GM18517 (cell line): ENCODE data around the gene PNMA8C.

ENCODE experiments used
- ATAC-seq: cut with Tn5 transposase; IDR thresholded peaks from one replicate; pipeline ENCODE4 v1.9.1; 2021; ENCODE audit warnings: mild to moderate bottlenecking, moderate library complexity; ENCODE audit not compliant: unreplicated experiment

Gene PNMA8C

DNA sequence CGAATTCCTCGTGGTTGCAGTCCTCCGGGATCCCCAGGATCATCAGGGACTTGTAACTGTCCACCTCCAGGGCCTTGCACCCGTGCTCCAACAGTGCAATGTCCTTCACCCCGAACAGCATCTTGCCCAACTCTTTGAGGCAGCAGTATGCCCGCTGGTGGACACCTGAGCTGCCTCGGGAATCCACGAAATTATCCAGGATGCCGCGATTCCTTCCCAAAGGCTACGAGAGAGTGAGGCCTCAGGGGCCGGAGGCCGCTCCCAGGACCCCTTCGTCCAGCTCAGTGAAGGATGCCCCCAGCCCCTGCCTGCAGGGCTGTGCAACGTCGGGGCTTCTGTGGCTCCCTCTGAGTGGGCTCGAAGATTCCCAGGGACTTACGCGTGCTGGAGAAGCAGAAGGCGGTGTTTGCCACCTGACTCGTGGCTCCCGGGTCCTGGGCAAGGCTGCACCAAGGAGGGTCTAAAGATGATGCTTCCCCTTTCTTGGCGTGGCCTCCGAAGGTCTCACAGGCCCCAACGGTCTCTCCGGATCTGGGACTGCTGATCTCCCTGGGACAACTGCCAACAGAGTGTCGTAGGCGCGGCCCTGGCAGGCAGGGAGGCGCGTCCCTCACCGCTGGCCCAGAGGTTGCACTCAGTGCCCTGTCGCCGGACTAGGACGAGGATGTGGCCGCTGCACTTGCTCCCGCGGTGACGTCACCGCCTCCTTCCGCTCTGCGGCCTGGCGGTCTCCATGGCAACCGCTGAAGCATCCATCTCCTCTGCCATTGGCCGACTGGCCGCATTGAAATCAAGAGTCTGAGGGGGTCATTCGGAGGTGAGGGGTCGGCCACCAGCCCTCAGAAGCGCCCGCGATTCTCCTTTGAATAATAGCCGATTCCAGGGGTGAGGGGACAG is at the start of gene PNMA8C:
PNMA8C (minus strand) TSS at position 698 of the 897 bp plus-strand sequence; CDS start at position 121, 577 bp downstream.
- ATAC-seq = no peak

DNA sequence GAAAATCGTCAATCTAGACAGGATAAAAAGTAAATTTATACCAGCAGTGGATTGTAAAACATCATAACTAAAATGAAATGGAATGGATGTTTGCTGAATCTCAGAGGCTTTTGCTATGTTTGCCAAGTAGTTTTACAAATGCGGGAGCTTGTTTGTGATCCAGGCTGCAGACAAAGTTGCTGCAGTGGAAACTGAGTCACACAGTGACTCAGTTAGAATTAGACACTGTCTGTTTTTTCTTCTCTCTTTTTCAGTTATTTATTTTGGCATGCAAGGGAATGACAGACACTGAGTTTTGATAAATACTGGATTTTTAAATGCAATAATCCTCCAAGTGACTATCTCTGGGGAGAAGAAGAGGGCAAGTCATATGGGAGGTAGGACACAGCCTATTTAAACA is 47.2 kb upstream of the PNMA8C start:
- no peak for ATAC-seq

DNA sequence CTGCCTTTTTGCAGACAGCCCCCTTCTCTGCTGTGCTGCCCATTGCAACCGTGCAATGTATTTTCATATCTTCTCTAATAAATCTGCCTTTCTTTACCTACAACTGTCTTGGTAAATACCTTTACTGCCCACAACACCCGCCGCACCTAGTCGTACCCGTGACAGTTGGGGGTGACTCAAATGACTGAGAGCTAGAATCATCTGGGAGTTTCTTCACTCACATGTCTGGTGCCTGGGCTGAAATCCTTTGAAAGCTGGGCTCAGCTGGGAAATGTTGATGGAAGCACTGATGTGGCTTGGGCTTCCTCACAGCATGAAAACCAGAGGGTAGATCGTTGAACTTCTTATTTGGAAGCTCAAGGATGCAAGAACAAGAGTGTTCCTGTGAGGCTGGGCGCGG is 45.5 kb upstream of the PNMA8C start:
- no peak for ATAC-seq

DNA sequence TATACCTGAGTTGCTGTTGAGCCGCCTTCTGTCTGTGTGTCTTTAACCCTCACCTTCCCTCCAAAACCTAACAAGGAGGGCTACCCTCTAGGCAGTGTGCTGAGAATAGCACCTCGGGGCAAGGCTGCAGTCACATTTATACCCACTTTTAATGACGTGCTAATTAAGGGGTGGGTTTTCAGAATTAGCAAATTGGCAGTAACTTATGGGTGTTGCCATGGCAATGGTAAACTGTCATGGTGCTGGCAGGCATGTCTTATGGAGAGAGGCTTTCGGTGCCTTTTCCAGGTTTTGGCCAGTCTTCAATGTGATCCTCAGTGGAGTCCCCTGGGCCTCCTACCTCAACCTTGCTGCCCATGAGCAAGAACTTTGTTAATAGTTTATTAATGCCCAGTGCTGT is 43.9 kb upstream of the PNMA8C start:
- no peak for ATAC-seq

DNA sequence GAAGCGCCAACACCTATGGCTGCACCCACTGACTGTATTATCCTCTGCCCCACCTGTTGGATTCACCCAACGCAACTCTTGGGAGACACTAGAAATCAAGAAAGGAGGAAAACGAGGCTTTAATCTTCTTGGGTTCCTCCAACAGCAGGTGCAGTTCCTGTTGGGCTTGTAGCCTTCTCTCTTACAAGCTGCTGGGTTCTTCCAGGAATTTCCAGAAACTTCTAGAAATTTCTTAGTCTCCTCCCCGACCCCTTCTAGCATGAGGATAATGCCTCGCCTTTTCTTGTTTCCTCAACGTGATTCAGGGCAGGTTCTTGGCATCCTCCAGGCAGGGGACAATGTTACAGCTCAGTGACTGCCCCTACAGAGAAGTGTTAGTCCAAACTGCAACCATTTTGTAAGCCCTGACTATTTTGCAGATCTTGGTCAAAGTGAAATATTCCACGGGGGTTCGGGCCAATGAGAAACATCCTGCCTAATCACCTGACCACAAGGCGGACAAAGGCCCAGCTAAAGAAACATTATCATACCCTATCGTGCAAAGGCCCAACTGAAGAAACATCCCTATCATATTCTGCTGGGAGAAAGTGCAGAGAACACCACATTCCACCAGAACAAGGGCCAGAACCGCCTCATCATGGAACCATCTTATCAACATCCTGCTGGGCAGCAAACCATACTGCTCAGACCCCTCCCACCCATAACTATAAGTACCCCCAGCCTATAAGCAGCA is 43.2 kb upstream of the PNMA8C start:
- ATAC-seq = no peak

DNA sequence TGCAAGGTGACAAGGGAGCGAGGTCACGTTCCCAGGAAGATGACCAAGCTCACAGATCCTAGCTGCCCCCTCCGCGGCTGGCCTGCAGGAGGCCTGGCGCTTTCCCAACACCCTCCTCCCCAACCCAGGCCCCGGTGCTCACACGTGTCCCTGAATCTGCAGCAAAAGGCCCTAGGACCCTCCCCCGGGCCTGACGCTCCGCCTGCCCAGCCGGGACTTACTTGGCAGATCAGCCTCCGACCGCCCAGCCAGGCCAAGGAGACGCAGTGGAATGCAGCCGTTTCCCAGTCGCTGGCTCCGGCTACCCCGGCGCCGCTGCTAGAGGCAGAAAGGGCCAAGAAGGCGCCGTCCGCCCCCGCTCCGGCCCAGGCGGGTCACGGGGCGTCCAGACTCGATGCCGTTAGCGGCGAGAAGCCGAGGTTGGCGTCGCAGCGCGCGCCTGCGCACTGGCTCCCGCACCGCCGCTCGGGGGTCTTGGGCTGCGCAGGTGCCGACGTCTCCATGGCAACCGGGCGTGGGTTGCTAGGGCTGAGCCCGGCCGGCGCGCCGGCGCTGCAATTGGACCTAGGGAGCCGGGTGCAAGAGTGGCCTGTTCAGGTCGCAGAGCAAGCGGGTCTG is 42.5 kb upstream of the PNMA8C start, which contains the start of gene PNMA8A:
PNMA8A (minus strand) TSS at position 448 of the 618 bp plus-strand sequence. CDS start 528 bp downstream, outside the sequence.
- no peak for ATAC-seq

DNA sequence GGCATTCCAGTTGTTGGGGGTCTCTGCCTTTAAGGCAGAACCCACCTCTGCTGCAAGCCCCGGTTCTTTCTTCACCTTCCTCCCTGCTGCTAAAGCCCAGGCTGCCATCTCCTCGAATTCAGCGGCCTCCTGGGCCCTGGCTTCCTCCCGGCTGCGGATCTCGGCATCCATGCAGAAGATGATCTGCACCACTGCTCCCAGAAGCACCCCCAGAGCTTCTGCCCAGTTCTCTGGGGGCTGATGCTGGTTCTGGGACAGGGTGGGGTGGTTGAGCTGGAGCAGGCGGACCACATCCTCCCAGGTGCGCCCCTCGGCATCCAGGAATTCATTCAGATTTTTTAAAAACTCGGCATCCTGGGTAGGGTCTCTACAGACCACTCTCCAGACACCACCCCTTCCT is 41.6 kb upstream of the PNMA8C start:
- ATAC-seq = no peak

DNA sequence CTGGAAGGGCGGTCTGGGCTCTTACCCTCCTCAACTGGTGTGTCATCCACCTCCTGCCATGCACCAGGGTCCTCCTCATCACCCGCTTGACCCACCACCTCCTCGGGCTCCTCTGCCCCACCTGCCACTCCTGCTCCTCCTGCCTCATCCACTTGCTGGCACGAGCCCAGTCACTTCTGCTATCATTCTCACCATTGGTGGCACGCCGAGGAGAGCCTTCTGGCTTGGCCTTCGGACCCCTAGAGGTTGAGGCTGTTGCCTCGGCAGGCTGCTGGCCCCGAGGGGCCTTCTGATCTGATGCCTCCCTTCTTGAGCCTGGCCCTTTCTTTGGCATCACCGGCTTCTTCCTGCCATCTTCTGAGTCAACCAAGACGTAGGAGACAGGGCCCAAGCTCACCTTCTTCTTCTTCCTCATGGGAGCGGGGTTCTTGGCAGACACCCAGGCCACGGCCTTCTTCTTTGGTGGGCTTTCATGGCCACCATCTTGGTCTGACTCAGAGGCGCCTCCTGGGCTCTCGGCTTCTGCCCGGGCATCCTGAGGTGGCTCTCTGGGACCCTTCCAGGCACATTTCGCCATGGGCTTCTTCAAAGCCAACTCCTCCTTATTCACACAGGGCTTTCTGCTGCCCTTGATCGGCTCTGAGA is 40.9 kb upstream of the PNMA8C start:
- no peak for ATAC-seq

DNA sequence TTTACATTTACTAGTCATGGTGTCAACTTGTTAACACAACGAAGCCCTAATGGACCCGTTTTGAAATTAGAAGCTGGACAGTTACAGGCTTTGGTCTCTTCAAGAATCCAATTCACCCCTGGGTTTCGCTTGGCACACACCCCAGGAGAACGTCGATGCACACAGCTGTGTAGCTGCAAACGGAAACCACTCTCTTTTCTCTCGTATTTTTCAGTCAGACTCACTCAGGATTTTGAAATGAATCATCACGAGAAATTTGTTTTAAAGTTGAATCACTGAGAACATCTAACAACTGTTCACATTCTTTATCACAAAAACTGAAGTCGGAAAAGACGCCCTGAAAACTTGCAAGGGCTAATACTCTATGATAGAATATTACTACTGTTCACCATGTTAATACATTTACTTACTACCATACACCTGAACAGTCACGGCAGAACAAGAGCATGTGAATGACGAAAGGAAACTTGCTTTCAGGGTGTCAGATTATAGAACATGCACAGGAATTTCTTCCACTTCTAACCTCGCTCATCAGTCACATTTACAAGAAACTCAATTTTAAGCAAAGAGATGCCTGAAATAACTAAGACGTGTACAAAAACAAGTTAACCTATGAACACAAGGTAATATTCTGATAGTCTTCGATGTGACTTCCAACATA is 37.9 kb upstream of the PNMA8C start:
- ATAC-seq = no peak

DNA sequence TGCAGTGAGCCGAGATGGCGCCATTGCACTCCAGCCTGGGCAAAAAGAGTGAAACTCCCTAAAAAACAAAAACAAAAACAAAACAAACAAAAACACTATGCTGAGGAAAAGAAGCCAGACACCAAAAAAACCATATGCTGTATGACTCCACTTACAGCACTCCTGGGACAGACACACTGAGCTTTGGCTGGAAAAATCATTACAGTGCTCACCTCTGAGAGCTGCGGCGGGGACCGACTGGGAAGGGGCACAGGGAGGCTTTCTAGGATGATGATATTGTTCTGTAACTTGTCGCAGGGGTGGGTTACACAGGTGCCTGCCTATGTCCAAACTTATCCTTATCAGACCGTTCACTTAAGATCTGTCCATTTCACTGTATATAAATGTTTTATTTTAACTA is 34.8 kb upstream of the PNMA8C start:
- ATAC-seq = no peak

DNA sequence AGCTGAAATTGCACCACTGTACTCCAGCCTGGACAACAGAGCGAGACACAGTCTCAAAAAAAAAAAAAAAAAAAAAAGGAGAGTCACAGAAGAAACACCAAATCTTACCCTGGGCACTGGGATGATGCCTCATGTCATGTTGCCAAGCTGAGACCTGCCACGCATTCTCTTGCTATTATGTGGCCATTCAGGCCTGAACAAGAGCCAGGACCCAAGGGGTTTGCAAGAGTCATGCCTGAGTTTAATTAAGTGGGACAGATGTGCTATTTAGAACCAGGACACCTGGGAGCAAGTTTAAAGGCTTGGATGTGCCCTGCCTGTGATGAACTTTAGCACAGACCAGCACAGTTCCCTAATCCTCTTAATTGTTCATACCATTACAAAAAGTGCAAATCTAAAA is 32.8 kb upstream of the PNMA8C start:
- ATAC-seq = no peak

DNA sequence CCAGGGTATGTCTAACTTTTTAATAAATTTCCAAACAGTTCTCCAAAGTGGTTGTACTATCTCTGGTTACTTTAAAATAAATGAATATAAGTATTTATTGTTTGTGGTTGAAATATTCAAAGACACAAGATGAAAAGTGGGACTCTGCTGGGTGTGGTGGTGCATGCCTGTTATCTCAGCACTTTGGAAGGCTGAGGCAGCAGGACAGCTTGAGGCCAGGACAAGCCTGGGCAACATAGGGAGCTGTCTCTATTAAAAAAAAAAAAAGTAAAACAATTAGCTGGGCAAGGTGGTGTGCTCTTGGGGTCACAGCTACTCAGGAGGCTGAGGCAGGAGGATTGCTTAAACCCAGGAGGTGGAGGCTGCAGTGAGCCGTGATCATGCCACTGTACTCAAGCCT is 32.2 kb upstream of the PNMA8C start:
- ATAC-seq = no peak

DNA sequence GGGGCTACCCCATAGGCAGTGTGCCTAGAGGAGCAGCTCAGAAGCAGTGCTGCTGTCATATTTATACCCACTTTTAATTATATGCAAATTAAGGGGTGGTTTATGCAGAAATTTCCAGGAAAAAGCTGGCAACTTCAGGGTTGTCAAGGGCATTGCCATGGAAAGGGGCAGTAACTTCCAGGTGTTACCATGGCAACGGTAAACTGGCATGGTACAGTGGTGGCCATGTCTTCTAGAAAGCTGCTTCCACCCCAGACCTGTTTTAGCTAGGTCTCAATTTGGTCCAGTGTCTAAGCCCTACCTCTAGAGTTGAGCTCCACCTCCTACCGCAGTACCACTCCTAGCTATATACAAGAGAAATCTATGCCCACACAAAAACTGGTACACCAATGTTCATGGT is 31.3 kb upstream of the PNMA8C start:
- ATAC-seq = no peak

DNA sequence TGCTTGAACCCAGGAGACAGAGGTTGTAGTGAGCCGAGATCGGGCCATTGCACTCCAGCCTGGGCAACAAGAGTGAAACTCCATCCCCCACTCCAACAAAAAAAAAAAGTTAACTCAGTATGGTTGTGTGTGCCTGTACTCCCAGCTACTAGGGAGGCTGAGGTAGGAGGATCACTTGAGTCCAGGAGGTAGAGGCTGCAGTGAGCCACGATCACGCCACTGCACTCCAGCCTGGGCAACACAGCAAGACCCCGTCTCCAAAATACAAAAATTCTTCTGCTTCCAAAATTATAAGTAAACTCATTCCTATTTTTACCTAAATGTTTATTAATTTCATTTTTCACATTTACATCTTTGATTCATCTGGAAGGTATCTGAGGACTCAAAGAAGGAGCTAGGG is 28.2 kb upstream of the PNMA8C start:
- ATAC-seq = no peak

DNA sequence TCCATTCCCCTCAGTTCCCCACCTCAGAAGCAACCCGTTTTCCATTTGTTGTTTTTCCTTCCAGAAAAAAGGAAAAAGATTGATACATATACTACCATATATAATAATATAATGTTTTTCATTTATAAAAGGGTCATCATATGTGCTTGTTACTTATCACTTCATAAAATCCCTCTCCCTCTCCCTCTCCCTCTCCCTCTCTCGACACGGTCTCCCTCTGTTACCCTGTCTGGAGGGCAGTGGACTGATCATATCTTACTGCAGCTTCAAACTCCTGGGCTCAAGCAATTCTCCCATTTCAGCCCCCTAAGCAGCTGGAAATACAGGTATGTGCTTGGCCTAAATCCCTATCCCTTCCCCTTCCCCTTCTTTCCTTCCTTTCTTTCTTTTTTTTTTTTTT is 25.5 kb upstream of the PNMA8C start:
- ATAC-seq = no peak

DNA sequence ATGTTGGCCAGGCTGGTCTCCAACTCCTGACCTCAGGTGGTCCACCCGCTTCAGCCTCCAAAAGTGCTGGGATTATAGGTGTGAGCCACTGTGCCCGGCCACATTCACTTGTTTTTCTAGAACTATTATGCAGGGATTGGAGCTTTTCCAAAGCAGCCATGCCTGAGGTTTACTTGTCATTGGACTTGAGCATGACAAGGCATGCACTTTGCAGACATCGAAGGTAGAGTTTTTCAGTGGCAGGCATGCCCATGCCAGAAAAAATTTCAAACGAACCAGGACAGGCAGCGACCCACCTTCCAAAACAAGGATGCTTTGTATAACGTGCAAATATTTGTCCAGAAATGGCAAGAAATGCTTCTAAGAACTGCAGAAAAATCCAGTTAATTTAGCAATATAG is 24.9 kb upstream of the PNMA8C start:
- no peak for ATAC-seq

DNA sequence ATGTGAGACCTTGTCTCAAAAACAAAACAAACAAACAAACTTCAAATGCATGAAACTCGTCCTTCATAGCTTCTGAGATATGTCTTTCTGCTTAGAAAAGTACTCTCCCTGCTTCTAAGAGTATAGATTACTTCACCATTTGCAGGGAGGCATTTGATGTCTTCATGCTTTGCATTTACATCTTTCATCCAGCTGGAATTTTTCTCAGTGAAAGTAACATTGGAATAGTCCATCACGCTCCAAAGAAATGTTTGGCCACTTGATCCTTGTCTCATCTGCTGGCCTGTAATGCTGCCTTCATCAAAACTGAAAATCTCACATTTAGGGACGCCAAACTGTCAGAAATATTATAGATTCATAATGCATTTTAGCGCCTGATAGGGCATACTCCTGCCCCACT is 23.4 kb upstream of the PNMA8C start:
- no peak for ATAC-seq

DNA sequence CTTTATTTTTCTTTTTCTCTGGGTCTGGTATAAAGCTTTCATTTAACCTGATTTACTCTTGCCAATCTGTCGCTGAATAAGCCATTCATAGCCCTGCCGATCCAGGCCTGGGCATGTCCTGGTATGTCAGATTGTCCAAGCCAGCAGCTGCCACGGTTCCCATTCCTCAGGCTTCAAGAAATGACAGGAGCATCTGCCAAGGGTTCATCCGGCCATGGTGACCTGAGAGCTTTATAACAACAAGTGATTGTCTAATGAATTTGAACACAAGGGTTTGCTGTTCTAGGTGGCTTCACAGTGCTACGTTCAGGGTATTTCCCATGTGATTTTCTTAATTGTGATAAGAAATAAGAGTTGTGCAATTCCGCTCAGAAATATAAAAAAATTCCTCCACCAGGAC is 22.6 kb upstream of the PNMA8C start:
- no peak for ATAC-seq

DNA sequence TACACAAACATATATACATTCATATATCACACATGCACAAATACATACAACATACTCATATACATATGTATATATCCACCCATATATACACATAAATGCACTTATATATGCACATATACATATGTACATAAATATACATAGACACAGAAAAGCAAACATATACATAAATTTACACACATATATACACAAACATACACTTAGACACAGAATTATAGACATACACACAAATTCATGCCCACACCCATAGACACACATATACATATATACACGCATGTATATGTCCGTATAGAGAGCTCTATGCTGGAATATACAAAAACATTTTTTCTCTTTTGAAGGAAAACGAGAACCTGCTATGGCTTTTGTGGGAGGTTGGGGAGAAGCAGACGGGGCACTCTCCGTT is 22.0 kb upstream of the PNMA8C start:
- ATAC-seq = no peak

DNA sequence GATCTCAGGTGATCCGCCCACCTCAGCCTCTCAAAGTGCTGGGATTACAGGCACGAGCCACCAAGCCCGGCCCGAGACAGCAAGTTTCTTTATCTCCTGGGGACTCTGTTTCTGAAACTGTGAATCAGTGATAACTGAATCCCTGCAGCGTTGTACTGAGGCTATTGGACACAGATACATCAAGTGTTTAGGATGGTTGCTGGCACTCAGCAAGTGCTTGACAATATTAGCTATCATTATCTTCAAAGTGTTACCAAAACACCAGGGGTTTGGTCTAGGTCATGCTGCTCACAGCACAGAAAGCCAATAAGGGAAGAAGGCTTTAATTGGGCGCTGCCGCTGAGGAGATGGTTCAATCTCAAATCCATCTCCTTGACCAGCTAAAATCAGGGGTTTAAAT is 20.5 kb upstream of the PNMA8C start:
- no peak for ATAC-seq

DNA sequence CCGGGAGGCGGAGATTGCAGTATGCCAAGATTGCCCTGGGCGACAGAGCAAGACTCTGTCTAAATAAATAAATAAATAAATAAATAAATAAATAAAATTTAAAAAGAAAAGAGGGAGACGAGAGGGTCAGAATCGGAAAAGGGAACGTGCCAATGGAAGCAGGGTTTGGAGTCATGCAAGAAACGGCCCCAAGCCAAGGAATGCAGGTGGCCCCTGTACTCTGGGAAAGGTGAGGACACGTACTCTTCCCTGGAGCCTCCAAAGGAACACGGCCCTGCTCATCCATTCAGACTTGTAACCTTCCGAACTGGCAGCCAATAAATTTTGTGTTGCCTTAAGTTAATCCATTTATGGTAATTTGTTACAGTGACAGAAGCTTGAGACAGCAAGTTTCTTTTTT is 19.9 kb upstream of the PNMA8C start:
- no peak for ATAC-seq
